Esophagus muscularis mucosa (tissue), 4 donors: ENCODE data around the gene PTEN.

ENCODE experiments used
- CTCF ChIP-seq, 3 experiments: fragments of 200-600 bp in 2 of 3; fragments of 450-650 bp in 1 of 3; sonication (generic) in 2 of 3; IDR thresholded peaks; one replicate each; pipeline ENCODE4 v1.5.1; 2017 to 2019; ENCODE audit warnings: antibody characterized with exemption in 3 of 3, mild to moderate bottlenecking in 2 of 3, moderate library complexity in 1 of 3
- EP300 ChIP-seq: sonication (generic); formaldehyde crosslinking; IDR thresholded peaks from one replicate; pipeline ENCODE4 v1.6.1; 2017; ENCODE audit warnings: antibody characterized with exemption
- POLR2A ChIP-seq: fragments of 450-650 bp; IDR thresholded peaks from one replicate; pipeline ENCODE4 v1.6.1; 2017; ENCODE audit warnings: antibody characterized with exemption, moderate library complexity, mild to moderate bottlenecking, low read depth
- POLR2AphosphoS5 ChIP-seq, 2 donors: sonication (generic); formaldehyde crosslinking; IDR thresholded peaks; one replicate each; pipeline ENCODE4 v1.6.1; 2017; ENCODE audit warnings: antibody characterized with exemption in 2 of 2

DNA sequence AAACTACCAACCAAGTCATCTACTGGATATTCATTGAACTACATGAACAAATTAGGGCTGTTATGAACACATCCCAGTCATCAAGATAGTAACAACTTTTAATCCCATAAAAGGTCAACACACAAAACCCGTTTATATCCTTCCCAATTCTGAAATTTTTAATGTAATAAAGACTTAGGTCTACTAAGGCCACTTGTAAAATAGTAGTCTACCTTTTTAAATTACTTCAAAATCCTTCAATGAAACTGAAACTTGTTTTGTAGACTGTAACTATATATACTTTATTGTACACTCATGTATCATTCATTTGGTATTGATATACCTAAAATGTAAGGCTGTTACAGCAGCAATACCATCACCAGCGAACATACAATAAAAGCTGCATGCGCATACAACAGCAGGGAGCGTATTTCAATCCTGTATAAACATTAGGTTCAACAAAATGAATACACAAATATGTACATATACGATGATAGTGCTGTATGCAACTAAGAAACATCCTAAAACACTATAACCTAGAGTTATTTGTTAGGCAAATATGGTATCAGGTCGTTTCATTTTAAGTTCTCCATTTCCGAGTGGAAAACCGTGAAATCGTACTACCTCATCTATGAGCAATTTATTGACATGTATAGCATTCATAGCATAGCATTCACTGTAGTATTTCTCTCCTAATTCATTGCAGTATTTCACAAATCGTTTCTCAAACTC, 46.4 kb upstream of the PTEN start:
- TF ChIP-seq POLR2A (no peak), POLR2AphosphoS5 (IDR thresholded peaks at IDR 0.05) (no peak), CTCF (IDR thresholded peaks at IDR 0.05) (no peak), EP300 (no peak)
